ENCODE data around the gene MYH7.

DNA sequence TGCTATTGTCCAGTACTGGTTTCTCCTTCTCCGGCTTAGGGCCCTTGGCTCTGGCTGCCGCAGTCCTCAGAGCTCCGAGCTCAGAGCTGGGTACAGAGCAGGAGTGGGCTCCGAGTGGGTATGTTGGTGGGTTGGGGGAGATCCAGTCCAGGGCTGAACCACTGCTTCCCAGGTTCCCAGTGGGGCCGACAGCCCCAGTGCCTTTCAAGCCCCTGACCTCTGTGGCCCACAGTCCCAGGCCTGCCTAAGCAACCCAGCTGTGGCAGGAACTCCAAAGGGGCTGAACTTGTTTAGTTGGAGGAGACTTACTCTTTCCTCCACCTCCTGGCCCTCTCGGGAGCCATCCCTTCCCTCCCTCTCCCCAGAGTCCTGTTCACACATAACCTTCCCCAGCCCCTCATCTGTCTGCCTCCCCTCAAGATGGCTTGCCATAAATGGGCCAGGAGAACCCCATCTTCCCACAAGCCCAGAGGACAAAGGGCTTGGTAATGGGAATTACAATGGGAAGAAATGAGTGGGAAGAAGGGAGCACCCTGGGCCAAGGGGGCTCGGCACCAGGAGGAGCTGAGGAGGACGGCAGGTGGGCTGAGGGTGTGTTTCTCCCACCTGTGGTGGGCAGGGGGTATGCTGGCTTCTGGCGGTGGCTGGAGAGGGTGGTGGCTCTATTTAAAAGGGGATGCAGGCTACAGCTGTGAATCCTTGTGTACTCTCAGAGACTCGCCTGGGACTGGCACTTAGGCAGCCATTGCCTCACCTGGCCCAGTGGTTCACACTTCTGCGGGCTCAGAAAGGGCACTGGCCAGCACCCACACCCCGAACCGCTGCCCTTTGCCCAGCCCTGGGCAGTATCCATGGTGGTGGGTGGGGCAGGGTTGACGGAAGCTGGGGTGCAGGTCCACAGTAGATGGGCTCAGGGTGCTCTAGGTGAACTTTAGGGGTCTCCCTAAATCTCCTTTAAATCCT is 23.6 kb downstream of the MYH7 start:
- TF ChIP-seq, protein P1, sequence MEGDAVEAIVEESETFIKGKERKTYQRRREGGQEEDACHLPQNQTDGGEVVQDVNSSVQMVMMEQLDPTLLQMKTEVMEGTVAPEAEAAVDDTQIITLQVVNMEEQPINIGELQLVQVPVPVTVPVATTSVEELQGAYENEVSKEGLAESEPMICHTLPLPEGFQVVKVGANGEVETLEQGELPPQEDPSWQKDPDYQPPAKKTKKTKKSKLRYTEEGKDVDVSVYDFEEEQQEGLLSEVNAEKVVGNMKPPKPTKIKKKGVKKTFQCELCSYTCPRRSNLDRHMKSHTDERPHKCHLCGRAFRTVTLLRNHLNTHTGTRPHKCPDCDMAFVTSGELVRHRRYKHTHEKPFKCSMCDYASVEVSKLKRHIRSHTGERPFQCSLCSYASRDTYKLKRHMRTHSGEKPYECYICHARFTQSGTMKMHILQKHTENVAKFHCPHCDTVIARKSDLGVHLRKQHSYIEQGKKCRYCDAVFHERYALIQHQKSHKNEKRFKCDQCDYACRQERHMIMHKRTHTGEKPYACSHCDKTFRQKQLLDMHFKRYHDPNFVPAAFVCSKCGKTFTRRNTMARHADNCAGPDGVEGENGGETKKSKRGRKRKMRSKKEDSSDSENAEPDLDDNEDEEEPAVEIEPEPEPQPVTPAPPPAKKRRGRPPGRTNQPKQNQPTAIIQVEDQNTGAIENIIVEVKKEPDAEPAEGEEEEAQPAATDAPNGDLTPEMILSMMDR (IDR thresholded peaks at IDR 0.05): no peak
- TF ChIP-seq RXRA (IDR thresholded peaks at IDR 0.05; ENCODE audit: borderline replicate concordance, low read depth) (no peak), YY1 (IDR thresholded peaks at IDR 0.05; ENCODE audit: low read depth) (no peak), NFIC (IDR thresholded peaks at IDR 0.05; ENCODE audit: borderline replicate concordance) (no peak), ZBTB33 (IDR thresholded peaks at IDR 0.05; ENCODE audit: borderline replicate concordance, low read depth) (no peak), EP300 (IDR thresholded peaks at IDR 0.05; ENCODE audit: borderline replicate concordance in 1 of 2, low read depth in 1 of 2, low read length in 1 of 2) (no peak), TAF1 (IDR thresholded peaks at IDR 0.05; ENCODE audit: borderline replicate concordance, low read depth, low read length) (no peak)
- TF ChIP-seq, protein P2, sequence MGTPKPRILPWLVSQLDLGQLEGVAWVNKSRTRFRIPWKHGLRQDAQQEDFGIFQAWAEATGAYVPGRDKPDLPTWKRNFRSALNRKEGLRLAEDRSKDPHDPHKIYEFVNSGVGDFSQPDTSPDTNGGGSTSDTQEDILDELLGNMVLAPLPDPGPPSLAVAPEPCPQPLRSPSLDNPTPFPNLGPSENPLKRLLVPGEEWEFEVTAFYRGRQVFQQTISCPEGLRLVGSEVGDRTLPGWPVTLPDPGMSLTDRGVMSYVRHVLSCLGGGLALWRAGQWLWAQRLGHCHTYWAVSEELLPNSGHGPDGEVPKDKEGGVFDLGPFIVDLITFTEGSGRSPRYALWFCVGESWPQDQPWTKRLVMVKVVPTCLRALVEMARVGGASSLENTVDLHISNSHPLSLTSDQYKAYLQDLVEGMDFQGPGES (IDR thresholded peaks at IDR 0.05; ENCODE audit: low read depth, low read length): no peak
